HG03097 (cell line): Measurements from ENCODE around the gene HLTF.

ENCODE experiments used
- ATAC-seq: cut with Tn5 transposase; IDR thresholded peaks from one replicate; pipeline ENCODE4 v1.9.1; 2021; ENCODE audit not compliant: unreplicated experiment, low FRiP score

HLTF gene

GRCh38 chr3:149090461-149090860 lies 4.1 kb upstream of the HLTF start:
- ATAC-seq = no peak

GRCh38 chr3:149089395-149089794 lies 3.1 kb upstream of the HLTF start:
- ATAC-seq = no peak

GRCh38 chr3:149087208-149087607 lies 875 bp upstream of the HLTF start:
- no peak for ATAC-seq

GRCh38 chr3:149085828-149086231 lies 503 bp downstream of the HLTF start:
- peak; percentile 11 for ATAC-seq

- no peak for ATAC-seq
These were observed 4.6 kb downstream of the HLTF start for GRCh38 chr3:149081772-149082171.

- no peak for ATAC-seq
These were observed 5.6 kb downstream of the HLTF start for GRCh38 chr3:149080699-149081091.

GRCh38 chr3:149080011-149080698 lies 6.2 kb downstream of the HLTF start:
- no peak for ATAC-seq

- ATAC-seq = no peak
These were observed 8.7 kb downstream of the HLTF start for GRCh38 chr3:149077628-149078027.

GRCh38 chr3:149067883-149068282 lies 18.4 kb downstream of the HLTF start:
- ATAC-seq = no peak

- ATAC-seq = no peak
These were observed 24.6 kb downstream of the HLTF start for GRCh38 chr3:149061776-149062175.

- no peak for ATAC-seq
These were observed 27.7 kb downstream of the HLTF start for GRCh38 chr3:149058602-149059001.

GRCh38 chr3:149058198-149058597 lies 28.1 kb downstream of the HLTF start:
- ATAC-seq = no peak

- no peak for ATAC-seq
These were observed 30.8 kb downstream of the HLTF start for GRCh38 chr3:149055575-149055974.

GRCh38 chr3:149044339-149045083 lies 41.8 kb downstream of the HLTF start:
- no peak for ATAC-seq

GRCh38 chr3:149042789-149043386 lies 43.4 kb downstream of the HLTF start:
- peak; percentile 61 for ATAC-seq

- ATAC-seq = no peak
These were observed 48.0 kb downstream of the HLTF start for GRCh38 chr3:149038322-149038721.

GRCh38 chr3:149037684-149038083 lies 48.6 kb downstream of the HLTF start:
- ATAC-seq = no peak

- no peak for ATAC-seq
These were observed 55.2 kb downstream of the HLTF start for GRCh38 chr3:149031096-149031495.

GRCh38 chr3:149026718-149027117 lies 59.6 kb downstream of the HLTF start:
- no peak for ATAC-seq

GRCh38 chr3:149023951-149024350 lies 62.4 kb downstream of the HLTF start:
- ATAC-seq = no peak

- ATAC-seq = no peak
These were observed 64.5 kb downstream of the HLTF start for GRCh38 chr3:149021830-149022229.

GRCh38 chr3:149020839-149021252 lies 65.5 kb downstream of the HLTF start:
- ATAC-seq = no peak
